Bronchial epithelial cell (primary cell): ENCODE data around the gene BAIAP3. TPM values are rescaled to one million over a fixed set of nuclear protein-coding genes. Genes with fewer than 3 reads are reported as not detected.

Experiments
- DNase-seq: peaks from one replicate; pipeline ENCODE4 v3.0.0-alpha.2; 2010; ENCODE audit warnings: low read depth
- FAIRE-seq: peaks from 2 replicates; lab custom pipeline; 2011; peaks lifted over from hg19 to GRCh38; lab: Jason Lieb, UNC
- H3K27me3 ChIP-seq: 2 replicates; pipeline ENCODE4 v1.5.1; 2011; ENCODE audit warnings: low read length; ENCODE audit not compliant: control insufficient read depth, insufficient read depth
- H3K36me3 ChIP-seq: 2 replicates; pipeline ENCODE4 v1.5.1; 2011; ENCODE audit warnings: low read length; ENCODE audit not compliant: control insufficient read depth, insufficient read depth
- H3K4me3 ChIP-seq: 2 replicates; pipeline ENCODE4 v1.5.1; 2011; ENCODE audit warnings: mild to moderate bottlenecking, low read depth, low read length, control low read depth
- total RNA-seq: library from RNA; depleted of rRNA; stranded (reverse); fragments of >200 nt; gene quantifications from 2 replicates; pipeline ENCODE4 v1.2.1, GENCODE V29; 2014
- TF ChIP-seq, protein P1 (sequence below): IDR thresholded peaks from 2 replicates; pipeline ENCODE4 v1.5.1; 2011; ENCODE audit warnings: mild to moderate bottlenecking, moderate library complexity, low read length, control low read depth, inconsistent platforms; ENCODE audit not compliant: insufficient read depth, severe bottlenecking

The BAIAP3 gene
- total RNA-seq, 1 donor from 2014 or later, result 0.26 TPM

DNA sequence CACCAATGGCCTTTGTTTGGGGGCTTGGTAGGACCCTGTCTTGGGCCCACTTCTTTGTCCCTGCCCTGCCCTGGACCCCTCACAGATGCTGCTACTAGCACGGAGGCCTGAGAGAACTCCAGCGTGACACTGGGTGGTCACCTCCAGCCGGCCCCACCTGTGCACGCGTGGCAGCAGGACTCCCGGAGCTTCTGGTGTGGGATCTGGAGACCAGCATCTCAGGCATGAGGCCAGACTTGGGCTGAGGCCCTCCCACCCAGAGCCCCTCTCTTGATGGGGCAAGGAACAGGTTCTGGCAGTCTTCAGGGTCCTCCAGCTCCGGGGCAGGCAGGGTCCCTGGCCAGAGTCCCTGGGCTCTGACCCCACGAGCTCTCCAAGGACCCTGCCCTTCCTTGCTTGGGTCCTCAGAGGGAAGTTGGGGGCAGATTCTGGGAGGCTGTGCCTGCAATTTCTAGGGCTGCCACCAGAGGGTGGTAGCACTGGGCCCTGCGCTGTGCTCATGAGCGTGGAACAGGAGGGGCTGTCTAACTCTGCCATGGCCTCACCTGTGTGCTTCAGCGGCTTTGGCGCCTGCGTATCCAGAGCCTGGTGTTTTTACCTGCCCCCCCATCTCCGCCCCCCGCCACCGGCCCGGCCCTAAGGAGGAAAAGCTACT, 3.1 kb upstream of the BAIAP3 start:
- TF ChIP-seq, protein P1, sequence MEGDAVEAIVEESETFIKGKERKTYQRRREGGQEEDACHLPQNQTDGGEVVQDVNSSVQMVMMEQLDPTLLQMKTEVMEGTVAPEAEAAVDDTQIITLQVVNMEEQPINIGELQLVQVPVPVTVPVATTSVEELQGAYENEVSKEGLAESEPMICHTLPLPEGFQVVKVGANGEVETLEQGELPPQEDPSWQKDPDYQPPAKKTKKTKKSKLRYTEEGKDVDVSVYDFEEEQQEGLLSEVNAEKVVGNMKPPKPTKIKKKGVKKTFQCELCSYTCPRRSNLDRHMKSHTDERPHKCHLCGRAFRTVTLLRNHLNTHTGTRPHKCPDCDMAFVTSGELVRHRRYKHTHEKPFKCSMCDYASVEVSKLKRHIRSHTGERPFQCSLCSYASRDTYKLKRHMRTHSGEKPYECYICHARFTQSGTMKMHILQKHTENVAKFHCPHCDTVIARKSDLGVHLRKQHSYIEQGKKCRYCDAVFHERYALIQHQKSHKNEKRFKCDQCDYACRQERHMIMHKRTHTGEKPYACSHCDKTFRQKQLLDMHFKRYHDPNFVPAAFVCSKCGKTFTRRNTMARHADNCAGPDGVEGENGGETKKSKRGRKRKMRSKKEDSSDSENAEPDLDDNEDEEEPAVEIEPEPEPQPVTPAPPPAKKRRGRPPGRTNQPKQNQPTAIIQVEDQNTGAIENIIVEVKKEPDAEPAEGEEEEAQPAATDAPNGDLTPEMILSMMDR, result peak; percentile 40
- DNase-seq, result no peak
- Histone ChIP-seq H3K27me3 (peaks cover 28% of the 10 kb centered on the region), H3K36me3 (no peaks in the 10 kb centered on the region), H3K4me3 (no peak overlapping the region)
- no peak for FAIRE-seq

DNA sequence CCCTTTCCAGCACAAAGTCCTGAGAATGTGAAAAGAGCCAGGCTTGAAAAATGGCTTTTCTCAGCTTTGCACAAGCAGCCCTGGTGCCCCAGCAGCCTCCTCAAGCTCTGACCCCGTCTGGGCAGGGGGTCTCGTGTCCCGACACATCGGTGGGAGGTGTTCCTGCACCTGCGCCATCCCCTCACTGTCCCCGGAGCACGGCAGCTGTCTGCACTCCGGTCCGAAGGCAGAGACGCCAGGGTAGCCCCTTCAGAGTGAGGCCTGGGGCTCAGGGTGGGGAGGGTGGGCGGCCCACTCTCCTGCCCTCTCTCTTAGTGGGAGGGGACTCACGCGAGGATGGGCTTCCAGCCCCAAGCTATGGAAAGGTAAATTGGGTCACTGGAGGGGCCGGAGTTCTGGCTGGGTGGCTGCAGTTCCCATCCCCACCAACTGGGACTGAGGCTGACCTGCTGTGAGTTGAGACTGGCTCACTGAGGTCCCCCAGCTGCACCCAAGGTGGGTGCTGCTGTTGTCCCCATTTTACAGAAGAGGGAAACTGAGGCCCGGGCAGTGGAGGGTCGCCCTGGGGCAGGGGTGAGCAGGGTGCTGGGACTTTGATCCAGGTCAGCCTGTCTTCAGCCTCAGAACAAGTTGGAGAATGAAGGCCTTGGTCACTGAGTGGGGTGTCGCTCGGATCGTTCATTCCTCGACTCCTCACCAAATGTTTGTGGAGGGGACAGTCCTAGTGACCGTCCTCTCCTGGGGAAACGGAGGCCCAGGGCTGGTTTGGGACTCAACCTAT, 2.3 kb upstream of the BAIAP3 start:
- no peaks in the 10 kb centered on the region for H3K36me3 ChIP-seq
- TF ChIP-seq, protein P1, result no peak
- H3K27me3 ChIP-seq, result peaks cover 33% of the 10 kb centered on the region
- no peak overlapping the region for H3K4me3 ChIP-seq
- no peak for DNase-seq
- no peak for FAIRE-seq

DNA sequence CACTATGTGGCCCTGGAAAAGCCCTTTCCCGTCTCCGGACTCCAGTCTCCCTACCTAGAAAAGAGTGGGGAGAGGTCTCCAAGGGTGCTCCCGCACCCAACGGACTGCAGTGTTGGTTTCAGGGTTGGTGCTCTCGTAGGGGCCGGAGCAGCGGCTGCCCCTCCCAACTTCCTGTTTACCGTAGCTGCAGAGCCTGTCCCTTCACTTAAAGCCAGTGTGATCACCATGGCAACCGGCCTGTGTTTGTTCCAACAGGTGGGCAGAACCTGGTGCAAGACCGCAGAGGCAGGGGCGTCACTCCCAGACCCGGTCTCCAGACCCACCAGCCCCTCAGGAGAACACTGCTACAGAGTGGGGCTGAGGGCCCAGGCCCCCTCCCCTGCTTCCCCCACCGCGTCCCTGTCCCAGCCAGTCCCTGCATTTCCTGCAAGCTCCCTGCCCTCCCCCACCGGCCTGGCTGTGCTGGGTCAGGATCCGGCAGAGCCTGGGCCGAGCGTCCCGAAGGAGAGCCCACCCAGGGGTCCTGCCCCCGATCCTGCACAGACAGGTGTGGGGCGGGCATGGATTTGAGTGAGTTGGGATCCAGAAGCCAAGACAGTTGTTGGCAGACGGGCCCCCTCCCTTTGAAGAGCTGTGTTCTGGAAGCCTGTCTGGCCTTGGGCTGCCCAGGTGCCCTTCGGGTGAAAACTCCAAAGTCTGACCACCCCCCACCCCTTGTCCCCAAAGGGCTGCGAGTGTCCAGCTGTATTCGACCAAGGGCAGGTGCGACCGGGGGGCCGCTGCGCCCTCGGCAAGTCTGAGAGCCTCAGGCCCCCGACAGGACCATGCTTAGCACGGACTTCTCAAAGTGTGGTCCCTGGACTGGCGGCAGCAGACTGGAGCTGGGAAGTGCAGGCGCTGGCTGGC, 1.5 kb upstream of the BAIAP3 start:
- DNase-seq (no peak), FAIRE-seq (no peak)
- Histone ChIP-seq H3K27me3 (peaks cover 36% of the 10 kb centered on the region), H3K36me3 (no peaks in the 10 kb centered on the region), H3K4me3 (no peak overlapping the region)
- TF ChIP-seq, protein P1, result no peak

DNA sequence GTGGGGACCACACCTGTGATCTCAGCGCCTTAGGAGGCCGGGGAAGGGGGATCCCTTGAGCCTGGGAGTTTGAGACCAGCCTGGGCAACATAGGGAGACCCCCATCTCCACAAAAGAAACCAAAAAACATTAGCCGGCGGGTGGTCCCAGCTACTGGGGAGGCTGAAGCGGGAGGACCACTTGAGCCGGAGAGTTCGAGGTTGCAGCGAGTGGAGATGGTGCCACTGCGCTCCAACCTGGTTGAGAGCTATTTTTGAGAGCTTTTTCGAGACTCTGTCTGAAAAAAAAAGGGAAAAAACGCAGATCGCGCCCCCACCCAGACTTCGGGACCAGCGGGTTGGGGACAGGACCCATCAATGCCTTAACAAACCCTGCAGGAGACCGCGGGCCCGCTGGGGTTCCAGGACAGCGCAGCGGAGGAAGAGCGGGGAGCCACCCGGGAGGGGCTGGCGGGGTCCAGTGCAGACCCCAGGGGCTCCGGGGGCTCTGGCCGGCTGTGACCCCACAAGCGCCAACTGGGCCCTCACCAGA, 762 bp upstream of the BAIAP3 start:
- Histone ChIP-seq H3K27me3 (peaks cover 36% of the 10 kb centered on the region), H3K36me3 (no peaks in the 10 kb centered on the region), H3K4me3 (no peak overlapping the region)
- FAIRE-seq, result no peak
- TF ChIP-seq, protein P1, result no peak
- DNase-seq, result no peak

DNA sequence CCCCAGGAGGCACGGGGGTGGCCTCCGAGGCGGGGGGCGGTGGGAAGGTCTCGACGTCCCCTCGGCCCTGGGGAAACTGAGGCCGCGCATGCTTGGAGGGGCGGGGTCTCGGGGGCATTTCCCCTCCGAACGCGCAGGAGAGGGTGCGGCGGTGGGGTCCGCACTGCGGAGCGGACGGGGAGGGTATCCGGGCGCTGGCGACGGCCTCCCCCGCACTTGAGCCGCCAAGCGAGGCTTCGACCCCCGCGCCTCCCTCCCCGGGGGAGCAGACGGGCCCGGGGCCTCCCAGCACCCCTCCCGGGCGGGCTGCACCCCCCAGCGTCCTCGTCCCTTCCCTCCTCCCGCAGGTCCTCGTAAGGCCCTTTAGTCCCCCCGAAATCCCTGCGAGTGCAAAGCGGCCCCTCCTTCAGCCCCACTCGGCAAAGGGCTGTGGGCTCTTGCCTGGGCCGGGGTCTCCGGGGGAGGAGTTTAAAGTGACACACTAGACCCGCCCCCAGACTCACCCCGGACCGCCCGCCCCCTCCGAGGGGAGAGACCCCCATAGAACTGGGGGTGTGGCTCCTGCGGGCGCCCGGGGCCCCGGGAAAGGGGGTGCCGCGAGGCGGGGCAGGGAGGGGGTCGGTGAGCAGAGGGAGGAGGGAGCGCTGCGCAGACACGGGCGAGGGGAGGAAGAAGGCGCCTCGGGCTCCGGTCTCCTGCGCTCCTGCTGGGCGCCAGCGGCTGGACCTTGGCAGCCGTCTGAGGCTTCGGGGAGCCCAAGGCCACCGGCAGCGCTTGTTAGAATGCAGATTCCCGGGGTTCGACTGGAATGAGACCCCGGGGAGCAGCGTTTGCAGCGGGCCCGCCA, 632 bp downstream of the BAIAP3 start:
- DNase-seq (no peak), FAIRE-seq (no peak)
- H3K36me3 ChIP-seq, result no peaks in the 10 kb centered on the region
- TF ChIP-seq, protein P1, result no peak
- H3K4me3 ChIP-seq, result no peak overlapping the region
- H3K27me3 ChIP-seq, result peaks cover 36% of the 10 kb centered on the region
